GM18858 (cell line): ENCODE data around the gene C12orf60.
A peak's percentile ranks its signal among the peaks of the same experiment; 100 is the strongest.

Experiments used
- ATAC-seq: cut with Tn5 transposase; IDR thresholded peaks from one replicate; pipeline ENCODE4 v1.9.1; 2021; ENCODE audit not compliant: unreplicated experiment

Gene C12orf60

DNA sequence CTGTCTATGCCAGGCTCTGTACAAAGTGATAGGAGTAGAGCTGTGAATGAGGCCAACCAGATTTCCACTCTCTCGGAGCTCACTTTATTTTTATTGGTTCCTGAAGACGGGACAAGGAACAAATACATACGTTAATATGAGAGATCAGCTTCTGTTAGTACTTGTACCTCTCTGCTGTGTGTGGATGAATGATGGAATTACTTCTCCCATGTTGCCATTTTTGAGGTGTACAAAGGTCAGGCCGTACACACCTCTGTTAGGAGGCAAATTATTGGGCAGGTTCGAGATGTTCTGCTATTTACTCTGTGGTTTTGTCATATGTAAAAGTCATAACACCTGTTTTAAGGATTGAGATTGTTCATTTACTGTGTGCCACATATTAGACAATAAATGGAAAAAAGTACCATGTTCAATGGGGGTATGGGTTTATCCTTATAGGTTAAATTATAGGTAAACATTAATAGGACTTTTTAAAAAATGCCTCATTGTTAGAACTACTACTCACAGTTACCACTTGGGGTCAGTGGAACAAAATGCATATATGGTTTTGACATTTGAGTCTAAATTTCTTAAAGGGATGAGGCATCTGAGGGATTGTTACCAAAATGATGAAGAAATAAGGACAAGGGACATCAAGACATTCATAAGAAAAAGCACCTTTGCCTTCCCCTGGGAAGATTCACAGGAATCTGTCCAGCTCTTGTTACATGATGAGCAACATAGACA lies 27.1 kb upstream of the C12orf60 start:
- no peak for ATAC-seq

DNA sequence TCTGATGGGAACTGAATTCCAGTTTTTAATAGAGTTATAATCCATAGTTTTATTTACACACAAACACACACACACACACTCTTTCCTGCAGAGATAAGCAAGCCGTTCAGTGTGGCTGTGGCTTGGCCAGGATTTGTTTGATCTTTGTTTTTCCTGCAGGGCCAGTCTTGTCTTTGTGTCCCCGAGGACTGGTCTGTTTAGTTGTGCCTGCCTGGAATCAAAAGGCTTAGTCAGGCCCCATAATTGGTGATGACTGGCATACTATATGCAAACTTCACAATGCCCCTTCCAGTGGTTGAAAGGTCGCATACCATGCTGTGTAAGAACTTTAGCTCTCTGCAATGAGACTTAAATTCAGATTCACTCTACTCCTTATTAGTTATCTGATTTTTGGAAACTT lies 26.2 kb upstream of the C12orf60 start:
- ATAC-seq, result no peak

GRCh38 chr12:14779834-14780233 lies 23.6 kb upstream of the C12orf60 start:
- no peak for ATAC-seq

DNA sequence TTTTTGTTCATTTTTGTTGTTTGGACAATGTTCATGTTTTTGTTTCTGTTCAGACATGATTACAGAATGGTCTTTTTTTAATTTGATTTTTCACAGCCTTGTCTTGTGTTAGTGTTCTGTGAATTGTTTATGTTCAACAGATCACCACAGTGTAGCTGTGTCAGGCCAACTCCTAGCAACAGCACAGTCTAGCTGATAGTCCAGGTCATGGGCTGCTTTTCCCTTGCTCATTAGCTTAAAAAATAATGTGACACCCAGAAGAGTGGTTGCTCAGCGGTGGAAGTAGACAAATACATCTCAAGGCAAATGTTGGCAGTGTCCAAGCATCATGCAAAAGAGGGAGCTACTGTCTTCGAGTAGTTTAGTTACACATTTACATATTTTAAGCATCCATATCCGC lies 22.6 kb upstream of the C12orf60 start:
- ATAC-seq, result no peak

DNA sequence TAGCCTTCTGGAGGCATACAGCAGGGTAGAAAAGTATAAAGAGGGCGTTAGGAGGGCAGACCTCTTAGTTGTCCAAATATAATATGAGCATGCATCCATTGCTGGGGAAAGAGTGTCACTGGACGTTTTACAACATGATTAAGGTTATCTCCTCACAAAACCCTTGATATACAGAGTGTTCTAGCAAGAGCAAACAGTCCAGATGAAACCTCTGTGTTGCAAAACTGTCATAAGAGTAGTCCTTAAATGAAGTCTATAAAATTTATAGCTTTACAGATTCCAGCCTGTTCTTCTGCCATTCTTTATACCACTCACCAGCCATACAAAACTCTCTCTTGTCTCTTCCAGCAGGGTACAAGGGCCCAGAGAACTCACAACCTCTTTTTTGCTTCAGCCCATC lies 21.9 kb upstream of the C12orf60 start:
- no peak for ATAC-seq

DNA sequence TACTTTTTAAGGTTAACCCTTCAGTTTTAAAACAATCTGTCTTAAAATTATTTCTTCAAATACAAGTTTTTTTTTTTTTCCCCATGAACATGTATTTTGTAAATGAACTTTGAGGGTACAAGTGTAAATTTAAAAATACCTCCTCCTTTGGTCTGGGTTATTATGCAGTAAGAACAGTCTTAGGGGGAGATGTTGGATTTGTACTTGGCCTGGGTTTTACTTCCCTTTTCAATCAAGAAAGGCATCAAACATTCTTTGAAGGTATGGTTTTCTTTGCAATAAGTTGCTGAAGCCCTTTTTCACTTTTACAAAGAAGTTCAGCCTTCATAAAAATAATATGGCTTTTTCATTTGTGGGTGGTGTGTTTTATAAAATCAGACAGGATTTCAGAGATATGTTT lies 20.7 kb upstream of the C12orf60 start:
- no peak for ATAC-seq

DNA sequence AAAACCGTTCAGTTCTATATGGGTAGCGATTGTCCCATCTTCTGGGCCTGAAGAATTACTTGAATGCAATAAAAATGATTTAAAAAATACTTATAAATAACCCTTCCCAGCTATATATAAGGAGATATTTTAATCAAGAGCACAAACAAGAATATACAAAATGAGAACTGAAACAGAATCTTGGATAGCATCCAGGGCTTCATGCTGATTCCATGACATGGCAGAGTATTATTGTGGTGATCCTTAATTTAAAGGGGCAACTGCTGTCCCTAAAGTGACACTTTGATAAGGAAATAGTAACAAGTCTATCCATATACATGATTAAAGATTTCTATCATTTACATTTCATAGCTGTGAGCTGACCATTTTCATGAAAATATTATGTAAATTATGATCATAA lies 19.0 kb upstream of the C12orf60 start:
- ATAC-seq, result no peak

DNA sequence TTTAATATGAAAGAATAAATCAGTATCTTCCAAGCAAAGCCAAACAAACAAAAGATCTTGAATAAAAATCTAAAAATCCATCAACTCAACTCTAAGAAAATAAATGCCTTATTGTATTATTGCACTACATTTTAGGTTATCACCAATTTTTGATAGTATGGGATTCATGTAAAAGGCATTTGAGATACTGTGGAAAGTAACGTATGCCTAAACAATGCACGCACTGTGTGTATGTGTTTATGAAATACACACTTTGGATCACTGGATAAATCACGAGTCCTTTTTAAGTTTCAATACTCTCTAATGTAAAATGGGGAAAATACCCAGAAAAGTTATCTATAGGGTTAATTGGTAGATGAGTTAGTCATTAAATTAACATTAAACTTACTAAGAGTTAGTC lies 17.9 kb upstream of the C12orf60 start:
- ATAC-seq, result no peak

- ATAC-seq, result no peak
Measured at GRCh38 chr12:14795028-14795448, 8.4 kb upstream of the C12orf60 start.

- no peak for ATAC-seq
Measured at GRCh38 chr12:14802247-14802646, 1.2 kb upstream of the C12orf60 start.

DNA sequence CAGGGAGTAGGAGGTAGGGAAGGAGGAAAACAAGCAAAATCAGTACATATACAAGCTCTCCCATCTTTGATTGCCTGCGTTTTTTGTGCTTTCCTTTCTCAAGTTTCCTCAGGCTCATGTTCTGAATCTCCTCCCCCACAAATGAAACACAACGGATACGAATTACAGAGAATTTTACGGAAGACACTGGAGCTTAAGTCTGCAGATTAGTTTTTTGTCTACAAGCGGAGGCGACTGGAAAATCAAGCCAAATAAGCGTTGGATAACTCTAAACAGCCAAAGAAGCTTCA lies 804 bp upstream of the C12orf60 start:
- ATAC-seq, result no peak

DNA sequence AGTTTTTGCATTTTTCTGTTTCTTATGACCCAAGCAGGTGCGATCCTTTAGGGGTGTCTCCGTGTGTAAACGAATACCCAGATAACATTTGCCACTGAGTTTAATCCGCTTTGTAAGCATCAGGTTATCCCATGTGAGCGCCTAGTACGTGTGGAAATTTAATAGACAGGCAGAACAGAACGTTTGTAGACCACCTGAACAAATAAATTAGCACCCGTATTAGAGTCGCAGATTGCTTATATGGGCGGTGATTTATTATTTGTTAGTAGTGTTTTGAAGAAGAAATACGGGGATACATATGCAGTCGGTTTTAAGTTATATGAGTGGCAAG lies 325 bp downstream of the C12orf60 start:
- ATAC-seq, result peak; percentile 7

DNA sequence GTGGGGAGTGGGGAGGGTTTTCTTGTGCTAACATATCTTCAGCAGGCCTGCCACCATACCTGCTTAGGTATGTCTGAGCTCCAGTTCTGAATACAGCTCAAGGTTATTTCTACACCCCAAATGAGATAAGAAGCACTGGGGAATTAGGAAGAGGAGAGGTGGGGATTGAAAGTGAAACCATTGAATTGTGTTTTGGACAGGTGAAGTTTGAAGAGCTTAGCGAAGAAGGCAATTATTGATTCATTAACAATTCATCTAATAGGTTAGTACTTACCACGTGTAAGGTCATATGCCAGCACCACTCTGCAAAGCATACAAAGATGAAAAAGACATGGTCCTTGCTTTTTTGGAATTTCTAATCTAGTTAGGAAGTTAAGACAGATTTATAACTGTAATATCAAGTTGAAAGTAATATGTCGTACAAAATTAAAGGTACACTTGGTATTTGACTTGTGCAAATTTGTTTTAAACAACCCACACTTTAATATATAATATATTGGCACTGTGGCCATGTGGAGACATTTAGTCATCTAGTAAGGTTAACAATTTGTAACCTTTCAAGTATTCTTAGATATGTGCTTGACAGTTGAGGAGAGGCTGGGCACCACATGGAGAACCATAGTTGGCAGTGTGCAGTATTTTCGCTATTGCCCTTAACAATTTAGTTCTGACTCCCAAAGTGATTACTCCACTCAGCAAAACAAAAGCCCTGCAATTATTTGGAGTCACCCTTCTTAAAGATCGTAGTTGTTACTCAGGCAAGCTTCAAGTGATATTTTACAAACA lies 6.9 kb downstream of the C12orf60 start:
- ATAC-seq, result no peak

DNA sequence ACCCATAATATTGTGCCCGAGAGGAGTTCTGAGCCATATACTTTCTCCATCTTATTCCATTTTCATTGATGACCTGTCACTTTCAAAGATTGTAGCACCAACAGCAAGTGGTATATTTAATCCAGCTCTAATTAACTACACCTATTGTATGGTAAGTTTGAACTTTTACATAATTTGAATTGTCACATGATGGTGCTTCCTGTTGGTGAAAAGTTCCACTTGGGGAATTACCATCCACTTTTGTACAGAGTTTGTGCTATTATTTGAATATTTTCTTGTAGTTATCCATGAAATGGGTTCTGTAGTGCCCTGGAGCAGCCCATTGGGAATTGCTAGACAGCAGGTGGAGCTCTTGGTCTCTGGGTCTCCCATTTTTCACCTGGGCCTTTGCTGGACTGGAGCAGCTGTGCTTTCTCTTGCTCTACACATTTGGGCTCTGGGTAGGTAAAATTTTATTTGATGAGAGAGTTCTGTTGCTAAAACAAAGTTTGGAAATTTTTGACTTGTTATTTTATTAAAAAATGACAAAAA lies 7.5 kb downstream of the C12orf60 start:
- ATAC-seq, result no peak

GRCh38 chr12:14811486-14811885 lies 8.0 kb downstream of the C12orf60 start:
- no peak for ATAC-seq

DNA sequence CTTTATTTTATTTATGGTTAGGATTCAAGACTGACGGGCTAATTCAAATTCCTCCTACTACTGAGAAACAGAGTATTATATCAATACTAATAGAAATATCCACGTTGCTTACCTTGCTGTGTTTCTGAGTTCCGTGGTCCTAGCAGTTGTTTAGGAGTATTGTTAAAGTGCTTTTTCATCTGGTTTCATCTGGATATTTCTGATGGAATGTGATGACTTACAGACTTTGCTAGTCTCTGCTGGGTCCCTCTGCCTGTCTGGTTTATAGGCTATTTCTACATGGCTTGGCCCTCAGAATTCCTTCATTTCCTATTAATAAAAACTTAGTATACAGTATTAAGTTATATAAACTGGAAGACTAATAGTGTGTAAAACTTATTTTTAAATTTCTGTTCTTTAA lies 10.5 kb downstream of the C12orf60 start, which contains the start of gene SMCO3:
TSS of gene SMCO3 (minus strand) at position 169 of the 400 bp plus-strand sequence. CDS start 7,502 bp downstream, outside the sequence.
- ATAC-seq, result no peak

DNA sequence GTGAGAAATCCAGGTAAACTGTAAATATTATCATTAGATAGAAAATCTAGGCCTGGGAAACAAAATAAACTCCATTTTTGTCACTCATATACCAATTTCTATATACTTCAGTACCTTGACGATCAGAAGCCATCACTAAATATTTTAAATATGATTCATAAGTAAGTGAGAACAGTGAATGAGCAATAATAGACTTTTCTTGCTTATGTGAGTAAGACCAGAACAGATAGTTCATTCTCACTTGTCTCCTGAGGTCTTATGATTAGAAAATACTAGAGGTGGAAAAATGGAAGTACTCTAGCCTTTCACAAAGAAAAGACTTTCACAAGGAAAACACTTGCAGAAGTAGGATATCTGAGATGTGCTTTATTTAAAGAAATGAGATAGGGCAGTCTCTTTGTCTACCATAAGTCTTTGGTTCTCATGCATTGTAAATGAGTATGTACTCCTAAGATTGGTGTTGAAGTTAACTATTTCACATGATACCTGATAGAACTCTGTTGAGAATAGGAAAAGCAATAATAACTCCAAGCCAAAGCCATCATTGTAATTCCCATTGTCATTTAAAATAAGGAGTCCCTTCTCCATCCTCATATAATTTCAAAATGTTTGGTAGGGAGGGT lies 20.7 kb downstream of the C12orf60 start:
- peak; percentile 40 for ATAC-seq

GRCh38 chr12:14825256-14825655 lies 21.8 kb downstream of the C12orf60 start:
- ATAC-seq, result no peak

DNA sequence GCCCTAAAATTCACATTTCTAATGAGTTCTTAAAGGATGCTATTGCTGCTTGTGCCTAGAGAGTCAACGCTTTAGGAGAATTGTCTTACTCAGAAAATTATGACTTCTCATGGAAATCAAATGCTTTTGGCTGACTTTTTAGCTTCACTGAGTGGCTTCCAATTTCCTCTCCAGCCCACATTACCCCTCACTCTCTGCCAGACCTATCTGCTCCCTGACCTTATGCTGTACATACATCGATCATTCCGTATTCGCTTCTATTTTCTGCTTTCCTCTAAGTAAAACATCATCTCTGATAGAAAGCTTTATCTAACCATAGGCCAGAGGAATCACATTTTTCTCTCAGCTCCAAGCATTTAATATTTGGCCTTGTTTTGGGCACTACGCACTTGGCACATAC lies 23.0 kb downstream of the C12orf60 start:
- ATAC-seq, result no peak

DNA sequence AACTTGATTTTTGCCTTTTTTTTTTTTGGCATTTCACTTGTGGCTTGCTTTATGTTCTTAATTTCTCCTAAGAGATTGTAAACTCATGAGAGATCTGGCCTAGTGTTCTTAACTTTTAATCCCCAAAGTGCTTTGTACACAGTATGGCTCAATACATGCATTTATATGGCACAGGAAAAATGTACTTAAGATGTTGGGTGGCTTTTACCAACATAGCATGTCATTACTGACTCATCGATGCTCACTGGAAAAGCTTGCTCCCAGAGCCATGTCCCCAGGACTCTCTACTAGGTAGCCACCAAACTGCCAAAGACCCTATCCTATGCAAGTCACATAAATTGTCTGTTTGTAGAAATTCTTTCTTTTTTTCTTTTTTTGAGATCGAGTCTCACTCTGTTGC lies 23.6 kb downstream of the C12orf60 start:
- ATAC-seq, result no peak

DNA sequence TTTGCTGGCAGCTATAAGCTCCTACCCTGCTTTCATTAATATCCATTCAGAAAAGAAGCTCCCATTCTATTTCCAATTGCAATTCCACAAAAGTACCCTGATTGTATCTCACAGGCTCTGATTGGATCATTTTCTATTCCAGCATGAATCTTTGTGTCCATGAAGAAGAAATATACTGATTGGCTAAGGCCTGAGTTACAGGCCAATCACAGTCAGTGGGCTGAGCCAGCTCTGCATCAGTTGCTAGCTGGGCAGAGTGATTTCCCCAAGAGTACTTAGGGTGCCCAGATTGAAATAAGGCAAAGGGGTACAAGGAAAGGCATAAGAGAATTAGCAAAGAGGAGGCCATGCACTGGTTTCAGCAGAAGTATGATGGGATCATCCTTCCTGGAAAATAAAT lies 25.4 kb downstream of the C12orf60 start:
- ATAC-seq, result peak; percentile 82

- no peak for ATAC-seq
Measured at GRCh38 chr12:14833336-14833735, 29.9 kb downstream of the C12orf60 start.
